HG03196 (cell line): ENCODE data around the gene TOM1.

ENCODE experiments used
- ATAC-seq: cut with Tn5 transposase; IDR thresholded peaks from one replicate; pipeline ENCODE4 v1.9.1; 2021; ENCODE audit not compliant: unreplicated experiment

TOM1 gene

GRCh38 chr22:35367331-35367886 lies 67.7 kb downstream of the TOM1 start:
- no peak for ATAC-seq

GRCh38 chr22:35368386-35368785 lies 68.7 kb downstream of the TOM1 start:
- ATAC-seq: no peak

GRCh38 chr22:35369996-35370395 lies 70.3 kb downstream of the TOM1 start:
- ATAC-seq: no peak

- no peak for ATAC-seq
Measured at GRCh38 chr22:35373781-35374180, 74.1 kb downstream of the TOM1 start.

- no peak for ATAC-seq
Measured at GRCh38 chr22:35375031-35375430, 75.3 kb downstream of the TOM1 start.

GRCh38 chr22:35375526-35375925 lies 75.8 kb downstream of the TOM1 start:
- ATAC-seq: no peak

- peak; percentile 62 for ATAC-seq
Measured at GRCh38 chr22:35376728-35377472, 77.2 kb downstream of the TOM1 start.

- ATAC-seq: no peak
Measured at GRCh38 chr22:35377735-35378134, 78.0 kb downstream of the TOM1 start.

- ATAC-seq: no peak
Measured at GRCh38 chr22:35378621-35379020, 78.9 kb downstream of the TOM1 start.

- ATAC-seq: no peak
Measured at GRCh38 chr22:35379146-35379993, 79.7 kb downstream of the TOM1 start.

GRCh38 chr22:35380013-35380412 lies 80.3 kb downstream of the TOM1 start:
- no peak for ATAC-seq

- ATAC-seq: peak; percentile 57
Measured at GRCh38 chr22:35380537-35381423, 81.1 kb downstream of the TOM1 start, which contains the start of gene HMOX1. TSS of gene HMOX1 (plus strand) at chr22:35381096. CDS start at chr22:35381174, 78 bp downstream.

- no peak for ATAC-seq
Measured at GRCh38 chr22:35381424-35382009, 81.8 kb downstream of the TOM1 start.

- ATAC-seq: no peak
Measured at GRCh38 chr22:35383679-35384071, 84.0 kb downstream of the TOM1 start.

GRCh38 chr22:35384527-35384926 lies 84.8 kb downstream of the TOM1 start:
- no peak for ATAC-seq

GRCh38 chr22:35384975-35385588 lies 85.4 kb downstream of the TOM1 start:
- ATAC-seq: no peak

GRCh38 chr22:35386670-35387288 lies 87.1 kb downstream of the TOM1 start:
- no peak for ATAC-seq

GRCh38 chr22:35390933-35391332 lies 91.2 kb downstream of the TOM1 start:
- ATAC-seq: no peak

GRCh38 chr22:35392357-35392756 lies 92.7 kb downstream of the TOM1 start:
- no peak for ATAC-seq
